Right cardiac atrium (tissue), 5 donors: ENCODE measurements around the gene PRKAG3. TPM values are rescaled to one million over a fixed set of nuclear protein-coding genes. Genes with fewer than 3 reads are reported as not detected.
"Not testable (repeated sequence)": the region's sequence is repeated elsewhere in the genome, so short reads cannot be mapped to it uniquely, and the experiment has no call there.

Source experiments
- ATAC-seq, 2 donors: fragments of 200-7000 bp; cut with Tn5 transposase; one replicate each; pipeline versions ENCODE4 v1.8.0 to v1.9.1; 2020; ENCODE audit warnings: moderate library complexity in 2 of 2, mild to moderate bottlenecking in 1 of 2
- DNase-seq, 3 donors: peaks; one replicate each; pipeline ENCODE4 v3.0.0-alpha.2; 2020
- H3K27ac ChIP-seq: one replicate; pipeline ENCODE4 v1.5.1; 2013; ENCODE audit warnings: mild to moderate bottlenecking, low read length, control low read depth, moderate library complexity
- H3K27me3 ChIP-seq: one replicate; pipeline ENCODE4 v1.6.1; 2013; ENCODE audit not compliant: control insufficient read depth, insufficient read depth
- H3K4me1 ChIP-seq: one replicate; pipeline ENCODE4 v1.6.1; 2013; ENCODE audit warnings: low read length; ENCODE audit not compliant: control insufficient read depth, insufficient read depth
- H3K4me3 ChIP-seq: one replicate; pipeline ENCODE4 v1.5.1; 2013; ENCODE audit warnings: low read length, control low read depth
- H3K9me3 ChIP-seq: one replicate; pipeline ENCODE4 v1.6.1; 2013; ENCODE audit warnings: low read length; ENCODE audit not compliant: control insufficient read depth
- WGBS: extraction: QIAGEN DNeasy Blood & Tissue Kit; methylation state at CpG from one replicate; pipeline ENCODE4 v1.1.7; 2013; 5-methylcytosine and 5-hydroxymethylcytosine counted together
- intact Hi-C, 4 donors: fragments of 100-400 bp; cut with DNase I; formaldehyde crosslinking; loops; one replicate each; pipeline versions ENCODE4 v1.11.0 to v1.14.0; 2022 to 2023
- polyA plus RNA-seq: library from polyadenylated mRNA; stranded (reverse); fragments of 200-250 nt; gene quantifications from one replicate; pipeline ENCODE4 v1.2.3, GENCODE V29; 2013
- total RNA-seq, 4 donors: library from RNA; stranded (reverse); fragmentation: NEBNext Ultra II Directional; extraction: Animal tissue kit (Norgen Biotek cat#: 25700); gene quantifications; one replicate each; pipeline ENCODE4 v1.2.1, GENCODE V29; 2021
- donor health status: healthy with polysubstance abuse.
- donor health status: DM: no; HTN: yes; CAD: no.
- donor health status: DM: no; HTN: no; CAD: no.
- donor health status: DM: no; HTN: yes; CAD: no; lungs with severe emphysema.
- donor health status: DM: yes; HTN: yes; CAD: no.

PRKAG3 gene
- total and polyA plus RNA-seq, 5 donors = 0.07 to 0.15 (median 0.14) TPM; not detected in 2

- Histone ChIP-seq H3K9me3 (no peaks in the 10 kb centered on the region), H3K4me3 (no peak overlapping the region), H3K27me3 (no peaks in the 10 kb centered on the region), H3K27ac (no peak overlapping the region), H3K4me1 (no peaks in the 10 kb centered on the region)
- WGBS = 45% methylated on average over 5 of the region's 5 CpGs
- intact Hi-C loops = loop anchor here in 1 of 4 donors (10.0 kb wide), 1 partner anchor 140 kb away; the partner anchor contains the start of gene TTLL4
- no peak for ATAC-seq
- no peak for DNase-seq
Measured at GRCh38 chr2:218854860-218855259, 23.3 kb upstream of the PRKAG3 start.

- intact Hi-C loops = loop anchor here in 1 of 4 donors (10.0 kb wide), 1 partner anchor 139 kb away; the partner anchor contains the start of gene TTLL4
- ATAC-seq = no peak
- no peak for DNase-seq
Measured at GRCh38 chr2:218853766-218854165, 22.2 kb upstream of the PRKAG3 start.

GRCh38 chr2:218852911-218853667 is 21.5 kb upstream of the PRKAG3 start:
- intact Hi-C loops = loop anchor here in 1 of 4 donors (10.0 kb wide), 1 partner anchor 138 kb away; the partner anchor contains the start of gene TTLL4
- no peaks in the 10 kb centered on the region for H3K9me3 ChIP-seq
- ATAC-seq (peak; percentile 37 to 53), DNase-seq (peak; percentile 52 to 80 (median 65))
- H3K27ac ChIP-seq = no peak overlapping the region
- no peaks in the 10 kb centered on the region for H3K4me1 ChIP-seq
- WGBS = 19% methylated on average over 16 of the region's 16 CpGs
- no peaks in the 10 kb centered on the region for H3K27me3 ChIP-seq
- H3K4me3 ChIP-seq = no peak overlapping the region

More at GRCh38 chr2:218853766-218854165, 22.2 kb upstream of the PRKAG3 start:
- Histone ChIP-seq H3K27ac (no peak overlapping the region), H3K4me1 (no peaks in the 10 kb centered on the region), H3K9me3 (no peaks in the 10 kb centered on the region), H3K4me3 (no peak overlapping the region), H3K27me3 (no peaks in the 10 kb centered on the region)
- WGBS = 38% methylated on average over 5 of the region's 5 CpGs

- H3K27ac ChIP-seq = no peak overlapping the region
- DNase-seq (no peak), ATAC-seq (no peak)
- WGBS = 36% methylated on average over 3 of the region's 3 CpGs
- no peaks in the 10 kb centered on the region for H3K27me3 ChIP-seq
- no peaks in the 10 kb centered on the region for H3K9me3 ChIP-seq
- intact Hi-C loops = loop anchor here in 1 of 4 donors (10.0 kb wide), 1 partner anchor 136 kb away; the partner anchor contains the start of gene TTLL4
- H3K4me3 ChIP-seq = no peak overlapping the region
- no peaks in the 10 kb centered on the region for H3K4me1 ChIP-seq
Measured at GRCh38 chr2:218851286-218851685, 19.7 kb upstream of the PRKAG3 start.

- Histone ChIP-seq H3K27ac (no peak overlapping the region), H3K27me3 (no peaks in the 10 kb centered on the region), H3K9me3 (no peaks in the 10 kb centered on the region), H3K4me3 (no peak overlapping the region), H3K4me1 (no peaks in the 10 kb centered on the region)
- ATAC-seq (no peak), DNase-seq (no peak)
- intact Hi-C loops = loop anchor here in 1 of 4 donors (10.0 kb wide), 1 partner anchor 136 kb away; the partner anchor contains the start of gene TTLL4
- WGBS = 81% methylated on average over 2 of the region's 2 CpGs
Measured at GRCh38 chr2:218850796-218851195, 19.2 kb upstream of the PRKAG3 start.

GRCh38 chr2:218849721-218850120 is 18.1 kb upstream of the PRKAG3 start:
- no peaks in the 10 kb centered on the region for H3K9me3 ChIP-seq
- no peak for DNase-seq
- intact Hi-C loops = loop anchor here in 3 of 4 donors (10.0 kb wide), 2 partner anchors 115 to 135 kb away; partner anchors contain the start of gene TTLL4 (in 2 of the 3)
- no peak overlapping the region for H3K4me3 ChIP-seq
- WGBS = 72% methylated on average over 7 of the region's 7 CpGs
- no peaks in the 10 kb centered on the region for H3K4me1 ChIP-seq
- no peak overlapping the region for H3K27ac ChIP-seq
- H3K27me3 ChIP-seq = no peaks in the 10 kb centered on the region
- no peak for ATAC-seq

GRCh38 chr2:218846963-218847362 is 15.4 kb upstream of the PRKAG3 start:
- not testable (repeated sequence) for ATAC-seq, H3K4me3 ChIP-seq, H3K27me3 ChIP-seq, H3K4me1 ChIP-seq, H3K27ac ChIP-seq, H3K9me3 ChIP-seq, DNase-seq
- 91% methylated on average over 18 of the region's 18 CpGs for WGBS
- intact Hi-C loops = loop anchor here in 2 of 4 donors (10.0 kb wide), 2 partner anchors 112 to 132 kb away; partner anchors contain the start of gene TTLL4 (in 1 of the 2)

GRCh38 chr2:218844334-218844733 is 12.7 kb upstream of the PRKAG3 start:
- 90% methylated on average over 5 of the region's 5 CpGs for WGBS
- H3K9me3 ChIP-seq, H3K4me1 ChIP-seq, ATAC-seq, DNase-seq, H3K27me3 ChIP-seq, H3K4me3 ChIP-seq, H3K27ac ChIP-seq: not testable (repeated sequence)
- intact Hi-C loops = loop anchor here in 2 of 4 donors (10.0 kb wide), 2 partner anchors 110 to 130 kb away; partner anchors contain the start of gene TTLL4 (in 1 of the 2)

- ATAC-seq = no peak
- WGBS = 71% methylated on average over 1 of the region's 1 CpG
Measured at GRCh38 chr2:218839888-218840287, 8.3 kb upstream of the PRKAG3 start.

GRCh38 chr2:218839430-218839829 is 7.8 kb upstream of the PRKAG3 start:
- Histone ChIP-seq H3K4me1 (no peaks in the 10 kb centered on the region), H3K27ac (no peak overlapping the region), H3K27me3 (no peaks in the 10 kb centered on the region), H3K4me3 (no peak overlapping the region), H3K9me3 (no peaks in the 10 kb centered on the region)
- 58% methylated on average over 4 of the region's 4 CpGs for WGBS
- ATAC-seq (no peak), DNase-seq (no peak)
- intact Hi-C loops = loop anchor here in 1 of 4 donors (10.0 kb wide), 1 partner anchor 125 kb away; the partner anchor contains the start of gene TTLL4

More at GRCh38 chr2:218839888-218840287, 8.3 kb upstream of the PRKAG3 start:
- Histone ChIP-seq H3K4me3 (no peak overlapping the region), H3K27me3 (no peaks in the 10 kb centered on the region), H3K9me3 (no peaks in the 10 kb centered on the region), H3K27ac (no peak overlapping the region), H3K4me1 (no peaks in the 10 kb centered on the region)
- no peak for DNase-seq
- intact Hi-C loops = loop anchor here in 3 of 4 donors (10.0 kb wide), 2 partner anchors 105 to 125 kb away; partner anchors contain the start of gene TTLL4 (in 2 of the 3)

- Histone ChIP-seq H3K4me1 (peaks cover 2% of the 10 kb centered on the region), H3K27ac (no peak overlapping the region), H3K27me3 (no peaks in the 10 kb centered on the region), H3K4me3 (no peak overlapping the region), H3K9me3 (no peaks in the 10 kb centered on the region)
- intact Hi-C loops = loop anchor here in 1 of 4 donors (10.0 kb wide), 1 partner anchor 123 kb away; the partner anchor contains the start of gene TTLL4
- ATAC-seq (no peak), DNase-seq (no peak)
- 88% methylated on average over 2 of the region's 2 CpGs for WGBS
Measured at GRCh38 chr2:218837495-218837894, 5.9 kb upstream of the PRKAG3 start.
